H1 (cell line): ENCODE data around the gene CELF6.

Experiments used
- ATF3 ChIP-seq: IDR thresholded peaks from 2 replicates; pipeline ENCODE4 v1.6.1; 2011; ENCODE audit warnings: low read depth, mild to moderate bottlenecking, low read length; ENCODE audit not compliant: insufficient read depth
- CTCF ChIP-seq, 3 experiments: IDR thresholded peaks; 1 replicate in 2 of 3; 2 replicates in 1 of 3; pipeline versions ENCODE4 v1.5.1 to v1.6.1; 2011; ENCODE audit warnings: low read length in 3 of 3, mild to moderate bottlenecking in 3 of 3, inconsistent platforms in 2 of 3, low read depth in 1 of 3, moderate library complexity in 1 of 3; ENCODE audit not compliant: insufficient read depth in 1 of 3; ENCODE audit errors: control extremely low read depth in 1 of 3
- EP300 ChIP-seq, 2 experiments: IDR thresholded peaks; 1 replicate in 1 of 2; 2 replicates in 1 of 2; pipeline ENCODE4 v1.6.1; 2011 to 2012; ENCODE audit warnings: low read depth in 2 of 2, low read length in 2 of 2, mild to moderate bottlenecking in 2 of 2, borderline replicate concordance in 1 of 2, inconsistent platforms in 1 of 2, moderate library complexity in 1 of 2
- KDM1A ChIP-seq: fragments of 200-600, 300-600 bp; sonication (generic); IDR thresholded peaks from 2 replicates; pipeline ENCODE4 v1.7.1; 2016; ENCODE audit warnings: mild to moderate bottlenecking, low read length, borderline replicate concordance
- NANOG ChIP-seq: IDR thresholded peaks from 2 replicates; pipeline ENCODE4 v1.6.1; 2011; ENCODE audit warnings: low read length, low read depth, mild to moderate bottlenecking, inconsistent platforms; ENCODE audit not compliant: insufficient read depth, poor library complexity, severe bottlenecking
- SIRT6 ChIP-seq: IDR thresholded peaks from one replicate; pipeline ENCODE4 v1.7.1; 2012; ENCODE audit warnings: low read length, inconsistent platforms

- no peak for TF ChIP-seq NANOG
- TF ChIP-seq ATF3, result no peak
- TF ChIP-seq EP300 (IDR thresholded peaks at IDR 0.05; ENCODE audit: borderline replicate concordance in 1 of 2, low read depth in 2 of 2, low read length in 2 of 2), result no peak
- no peak for TF ChIP-seq KDM1A
- no peak for TF ChIP-seq CTCF (IDR thresholded peaks at IDR 0.05; ENCODE audit: control extremely low read depth in 1 of 3, insufficient read depth in 1 of 3, low read depth in 1 of 3, low read length in 3 of 3)
- TF ChIP-seq SIRT6, result no peak
Observed at GRCh38 chr15:72249142-72249810, 70.7 kb downstream of the CELF6 start.
